Astrocyte of the spinal cord (primary cell): ENCODE results near the gene SAMD9L.
"Not testable (repeated sequence)": the region's sequence is repeated elsewhere in the genome, so short reads cannot be mapped to it uniquely, and the experiment has no call there.

Source experiments
- DNase-seq: peaks from one replicate; pipeline ENCODE4 v3.0.0; 2011; ENCODE audit warnings: low read depth, low spot score
- H3K4me3 ChIP-seq: 2 replicates; pipeline ENCODE4 v1.5.1; 2011; ENCODE audit warnings: low read depth, mild to moderate bottlenecking, low read length, moderate library complexity
- CTCF ChIP-seq: IDR thresholded peaks from 2 replicates; pipeline ENCODE4 v1.5.1; 2012; ENCODE audit warnings: low read depth, mild to moderate bottlenecking, low read length, inconsistent platforms
- in situ Hi-C: cut with HindIII; loops from 2 replicates; pipeline ENCODE4 v1.10.0; 2017; ENCODE audit warnings: low sequenced_read_pairs

The SAMD9L gene

DNA sequence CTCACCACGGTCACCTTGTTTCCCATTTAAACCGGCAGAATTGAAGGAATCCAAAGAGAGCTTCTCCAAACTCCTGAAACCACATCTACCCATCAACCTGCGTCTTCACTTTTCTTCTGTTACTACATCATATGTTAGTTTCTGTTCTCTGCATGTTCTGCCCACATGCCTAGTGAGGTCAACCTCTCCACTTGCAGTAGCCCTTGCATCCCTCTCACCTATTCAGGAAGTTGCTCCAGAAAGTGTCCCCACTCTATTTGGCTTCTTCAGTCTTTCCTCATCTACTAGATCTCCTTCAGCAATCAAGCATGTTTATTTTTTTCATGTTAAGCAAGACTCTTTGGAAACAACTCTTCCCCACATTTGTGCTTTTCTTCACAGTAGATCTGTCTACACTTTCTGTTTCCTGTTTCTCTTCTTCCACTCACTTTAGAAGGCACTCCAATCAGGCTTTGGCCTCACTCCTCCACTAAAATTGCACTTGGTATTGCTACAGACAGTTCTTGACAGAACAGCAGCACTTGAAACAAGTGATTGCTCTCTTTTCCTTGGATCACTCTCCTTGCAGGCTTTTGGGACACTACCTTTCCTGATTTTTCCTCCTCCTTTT is 7.5 kb downstream of the SAMD9L start:
- in situ Hi-C loops: no loop called here
- no peak for DNase-seq
- TF ChIP-seq CTCF: no peak
- H3K4me3 ChIP-seq: no peak overlapping the region

DNA sequence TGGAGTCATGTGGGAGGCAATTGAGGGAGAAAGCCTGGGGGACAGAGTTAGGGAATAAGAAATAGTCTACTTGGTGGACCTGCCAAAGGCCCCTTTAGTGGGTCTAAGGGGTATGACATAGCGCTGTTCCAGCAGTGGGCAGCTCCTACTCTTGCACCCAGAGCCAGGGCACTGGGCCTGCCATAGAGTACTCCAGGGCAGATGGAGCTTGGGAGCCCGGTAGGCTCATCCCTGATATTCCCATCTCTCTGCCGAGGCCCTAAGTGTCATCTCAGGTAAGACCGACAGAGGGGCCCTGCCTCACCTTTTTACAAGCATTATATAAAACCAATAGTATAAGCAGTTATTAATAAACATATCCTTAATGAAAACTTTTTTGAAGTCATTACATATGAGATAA is 9.6 kb downstream of the SAMD9L start:
- in situ Hi-C loops: no loop called here
- H3K4me3 ChIP-seq: no peak overlapping the region
- TF ChIP-seq CTCF: no peak

DNA sequence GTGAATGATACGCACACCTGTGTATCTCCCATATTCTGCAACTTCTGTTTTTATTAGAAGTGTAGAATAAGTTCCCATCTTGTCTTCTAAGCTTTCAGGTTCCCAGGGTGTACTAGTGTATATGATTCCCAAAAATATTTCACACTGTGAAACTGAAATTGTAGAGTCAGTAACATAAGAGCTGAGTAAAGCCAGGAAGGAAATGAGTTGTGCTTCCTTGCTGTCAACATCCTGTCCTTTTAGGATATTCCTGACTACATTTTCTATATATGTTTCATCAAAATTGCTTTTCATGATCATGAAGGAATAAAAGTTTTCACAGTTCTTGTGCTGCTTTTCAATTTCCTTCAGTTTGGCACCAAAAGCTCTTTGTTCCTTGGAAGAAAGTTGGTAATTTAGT is 15.2 kb downstream of the SAMD9L start:
- no peak for TF ChIP-seq CTCF
- in situ Hi-C loops: no loop called here
- no peak overlapping the region for H3K4me3 ChIP-seq

More for the DNA sequence above, 9.6 kb downstream of the SAMD9L start:
- no peak for DNase-seq

GRCh38 chr7:93132216-93132615 is 16.0 kb downstream of the SAMD9L start:
- TF ChIP-seq CTCF: no peak
- in situ Hi-C loops: no loop called here
- DNase-seq: no peak
- H3K4me3 ChIP-seq: no peak overlapping the region

More for the DNA sequence above, 15.2 kb downstream of the SAMD9L start:
- DNase-seq: no peak

- H3K4me3 ChIP-seq, in situ Hi-C loops, DNase-seq: not testable (repeated sequence)
Observed at GRCh38 chr7:93126954-93127353, 21.2 kb downstream of the SAMD9L start.

DNA sequence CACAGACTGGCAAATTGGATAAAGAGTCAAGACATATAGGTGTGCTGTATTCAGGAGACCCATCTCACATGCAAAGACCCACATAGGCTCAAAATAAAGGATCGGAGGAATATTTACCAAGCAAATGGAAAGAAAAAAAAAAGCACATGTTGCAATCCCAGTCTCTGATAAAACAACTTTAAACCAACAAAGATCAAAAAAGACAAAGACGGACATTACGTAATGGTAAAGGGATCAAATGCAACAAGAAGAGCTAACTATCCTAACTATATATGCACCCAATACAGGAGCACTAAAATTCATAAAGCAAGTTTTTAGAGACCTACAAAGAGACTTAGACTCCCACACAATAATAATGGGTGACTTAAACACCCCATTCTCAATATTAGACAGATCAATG is 24.7 kb downstream of the SAMD9L start:
- DNase-seq, H3K4me3 ChIP-seq, in situ Hi-C loops: not testable (repeated sequence)

DNA sequence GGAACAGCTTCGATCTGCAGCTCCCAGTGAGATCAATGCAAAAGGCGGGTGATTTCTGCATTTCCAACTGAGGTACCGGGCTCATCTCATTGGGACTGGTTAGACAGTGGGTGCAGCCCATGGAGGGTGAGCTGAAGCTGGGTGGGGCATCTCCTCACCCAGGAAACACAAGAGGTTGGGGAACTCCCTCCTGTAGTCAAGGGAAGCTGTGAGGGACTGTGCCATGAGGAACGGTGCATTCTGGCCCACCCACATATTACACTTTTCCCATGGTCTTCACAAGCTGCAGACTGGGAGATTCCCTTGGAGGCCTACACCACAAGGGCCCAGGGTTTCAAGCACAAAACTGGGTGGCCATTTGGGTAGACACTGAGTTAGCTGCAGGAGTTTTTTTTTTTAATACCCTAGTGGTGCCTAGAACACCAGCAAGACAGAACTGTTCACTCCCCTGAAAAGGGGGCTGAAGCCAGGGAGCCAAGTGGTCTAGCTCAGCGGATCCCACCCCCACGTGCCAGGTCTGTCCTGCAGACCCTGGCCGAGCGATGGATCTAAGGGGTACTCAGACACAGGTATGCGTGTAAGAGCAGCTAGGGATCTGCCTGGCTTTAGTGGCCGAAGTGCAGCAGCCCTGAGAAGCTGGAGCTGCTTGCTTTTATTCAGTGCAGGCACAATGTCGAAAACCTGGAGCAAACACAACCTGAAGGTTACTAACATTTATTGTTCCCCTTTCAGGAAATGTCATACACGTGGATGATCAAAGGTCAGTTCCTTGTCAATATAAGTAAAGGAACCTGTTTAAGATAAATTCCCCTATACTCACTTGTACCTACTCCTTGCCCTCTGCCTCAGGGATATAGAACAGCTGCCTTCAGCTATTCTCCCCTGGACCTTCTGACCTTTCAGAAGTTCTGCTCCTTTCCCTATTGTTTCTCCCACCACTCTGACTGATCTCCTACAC is 27.3 kb downstream of the SAMD9L start:
- TF ChIP-seq CTCF: no peak
- in situ Hi-C loops: no loop called here
- no peak overlapping the region for H3K4me3 ChIP-seq
- DNase-seq: no peak
